Cardiac muscle cell (in vitro differentiated cells and primary cell): ENCODE measurements around the gene AGPAT4. TPM values are rescaled to one million over a fixed set of nuclear protein-coding genes. Genes with fewer than 3 reads are reported as not detected.
"Not testable (repeated sequence)": the region's sequence is repeated elsewhere in the genome, so short reads cannot be mapped to it uniquely, and the experiment has no call there.

ENCODE experiments used
- DNase-seq, 2 donors: peaks; one replicate each; pipeline versions ENCODE4 v3.0.0 to v3.0.0-alpha.2; 2010 to 2017; ENCODE audit warnings: low read depth in 1 of 2, low spot score in 1 of 2
- H3K27ac ChIP-seq: fragments of 200-600 bp; sonication (generic); 2 replicates; pipeline ENCODE4 v1.5.1; 2016
- H3K27me3 ChIP-seq: fragments of 200-600 bp; sonication (generic); 2 replicates; pipeline ENCODE4 v1.6.0; 2016; ENCODE audit warnings: control low read depth
- H3K36me3 ChIP-seq: fragments of 200-600 bp; sonication (generic); 2 replicates; pipeline ENCODE4 v1.5.1; 2016; ENCODE audit warnings: control low read depth
- H3K4me1 ChIP-seq: fragments of 200-600 bp; sonication (generic); 2 replicates; pipeline ENCODE4 v1.8.1; 2017; ENCODE audit warnings: low read depth, mild to moderate bottlenecking, mixed run types
- H3K4me3 ChIP-seq: fragments of 200-600 bp; sonication (generic); 2 replicates; pipeline ENCODE4 v1.5.1; 2016; ENCODE audit warnings: mild to moderate bottlenecking
- H3K9me3 ChIP-seq: fragments of 200-600 bp; sonication (generic); 2 replicates; pipeline ENCODE4 v1.5.1; 2017; ENCODE audit warnings: low read depth, mild to moderate bottlenecking, control low read depth
- polyA plus RNA-seq: library from polyadenylated mRNA; unstranded; fragments of >200 nt; fragmentation: Nextera tagmentation; extraction: Ambion mirVana; gene quantifications from 2 replicates; pipeline ENCODE4 v1.2.1, GENCODE V29; 2016
- total RNA-seq: library from RNA; depleted of rRNA; stranded (reverse); fragments of >200 nt; gene quantifications from 2 replicates; pipeline ENCODE4 v1.2.3, GENCODE V29; 2016
- TF ChIP-seq, protein P1 (sequence below): IDR thresholded peaks from 2 replicates; pipeline ENCODE4 v1.5.1; 2012; ENCODE audit warnings: low read depth, mild to moderate bottlenecking, low read length

The AGPAT4 gene
- total and polyA plus RNA-seq, 2 experiments from 2014 or later = 13.9 to 17.7 TPM

DNA sequence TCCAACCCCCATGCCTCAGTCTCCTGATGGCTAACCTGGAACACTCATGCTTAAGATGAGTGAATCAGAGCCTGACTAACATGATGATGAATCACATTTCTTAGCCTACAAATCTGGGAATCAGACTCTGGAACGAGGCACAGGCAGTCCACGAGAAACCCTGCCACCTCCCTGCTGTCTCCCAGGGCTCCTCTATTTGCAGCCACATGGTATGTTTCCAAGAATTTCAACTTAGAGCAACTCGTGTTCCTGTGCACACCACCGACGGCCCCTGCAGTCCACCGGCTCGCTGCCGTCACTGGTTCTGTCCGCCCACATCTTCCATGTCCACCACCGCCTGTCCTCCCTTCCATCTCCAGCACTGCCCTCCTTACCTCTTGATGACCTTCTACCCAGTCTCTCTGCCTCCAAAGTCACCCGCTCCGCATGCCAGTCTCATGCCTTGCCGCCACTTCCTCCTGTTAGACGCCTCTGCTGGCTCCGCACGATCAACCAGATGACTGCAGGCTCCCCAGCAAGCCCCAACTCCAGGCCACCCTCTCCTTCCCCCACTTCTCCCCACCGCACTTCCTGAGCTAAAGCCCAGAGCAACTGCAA, 87.6 kb downstream of the AGPAT4 start:
- Histone ChIP-seq H3K27me3 (no peaks in the 10 kb centered on the region), H3K4me3 (no peak overlapping the region), H3K36me3 (no peaks in the 10 kb centered on the region), H3K4me1 (no peaks in the 10 kb centered on the region), H3K27ac (no peak overlapping the region), H3K9me3 (no peaks in the 10 kb centered on the region)
- peak in 1 of 2 donors; percentile 70 for DNase-seq
- TF ChIP-seq, protein P1, sequence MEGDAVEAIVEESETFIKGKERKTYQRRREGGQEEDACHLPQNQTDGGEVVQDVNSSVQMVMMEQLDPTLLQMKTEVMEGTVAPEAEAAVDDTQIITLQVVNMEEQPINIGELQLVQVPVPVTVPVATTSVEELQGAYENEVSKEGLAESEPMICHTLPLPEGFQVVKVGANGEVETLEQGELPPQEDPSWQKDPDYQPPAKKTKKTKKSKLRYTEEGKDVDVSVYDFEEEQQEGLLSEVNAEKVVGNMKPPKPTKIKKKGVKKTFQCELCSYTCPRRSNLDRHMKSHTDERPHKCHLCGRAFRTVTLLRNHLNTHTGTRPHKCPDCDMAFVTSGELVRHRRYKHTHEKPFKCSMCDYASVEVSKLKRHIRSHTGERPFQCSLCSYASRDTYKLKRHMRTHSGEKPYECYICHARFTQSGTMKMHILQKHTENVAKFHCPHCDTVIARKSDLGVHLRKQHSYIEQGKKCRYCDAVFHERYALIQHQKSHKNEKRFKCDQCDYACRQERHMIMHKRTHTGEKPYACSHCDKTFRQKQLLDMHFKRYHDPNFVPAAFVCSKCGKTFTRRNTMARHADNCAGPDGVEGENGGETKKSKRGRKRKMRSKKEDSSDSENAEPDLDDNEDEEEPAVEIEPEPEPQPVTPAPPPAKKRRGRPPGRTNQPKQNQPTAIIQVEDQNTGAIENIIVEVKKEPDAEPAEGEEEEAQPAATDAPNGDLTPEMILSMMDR = no peak

DNA sequence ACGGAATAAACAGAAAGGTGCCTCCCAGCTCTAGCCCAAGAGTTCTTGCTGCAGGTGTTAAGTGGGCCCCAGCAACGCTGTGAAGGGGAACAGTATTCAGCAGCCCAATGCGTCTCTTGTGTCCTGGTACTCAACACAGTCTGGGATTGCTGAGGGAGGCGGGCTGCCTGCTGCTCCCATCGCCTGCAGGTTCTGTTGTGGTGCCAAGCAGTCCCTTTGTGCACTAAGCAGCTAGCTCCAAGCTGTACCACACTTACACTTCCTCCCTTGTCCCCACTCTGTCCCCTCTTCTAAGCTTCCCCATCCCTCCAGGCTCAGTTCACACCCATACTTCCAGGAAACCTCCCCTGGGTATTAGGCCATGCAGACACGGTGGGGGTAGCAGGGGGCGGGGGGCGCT, 92.7 kb downstream of the AGPAT4 start:
- DNase-seq = no peak
- TF ChIP-seq, protein P1 = no peak
- no peaks in the 10 kb centered on the region for H3K27me3 ChIP-seq
- no peak overlapping the region for H3K4me3 ChIP-seq
- no peaks in the 10 kb centered on the region for H3K4me1 ChIP-seq
- no peaks in the 10 kb centered on the region for H3K36me3 ChIP-seq
- H3K9me3 ChIP-seq = no peaks in the 10 kb centered on the region
- no peak overlapping the region for H3K27ac ChIP-seq

DNA sequence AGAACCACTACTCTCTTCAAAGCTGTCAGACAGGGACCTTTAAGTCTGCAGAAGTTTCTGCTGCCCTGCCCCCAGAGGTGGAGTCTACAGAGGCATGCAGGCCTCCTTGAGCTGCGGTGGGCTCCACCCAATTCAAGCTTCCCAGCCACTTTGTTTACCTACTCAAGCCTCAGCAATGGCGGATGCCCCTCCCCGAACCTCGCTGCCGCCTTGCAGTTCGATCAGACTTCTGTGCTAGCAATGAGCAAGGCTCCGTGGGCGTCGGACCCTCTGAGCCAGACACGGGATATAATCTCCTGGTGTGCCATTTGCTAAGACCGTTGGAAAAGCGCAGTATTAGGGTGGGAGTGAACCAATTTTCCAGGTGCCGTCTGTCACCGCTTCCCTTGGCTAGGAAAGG, 95.7 kb downstream of the AGPAT4 start:
- DNase-seq, H3K4me3 ChIP-seq, H3K36me3 ChIP-seq, H3K9me3 ChIP-seq, H3K27ac ChIP-seq, H3K4me1 ChIP-seq, H3K27me3 ChIP-seq: not testable (repeated sequence)

DNA sequence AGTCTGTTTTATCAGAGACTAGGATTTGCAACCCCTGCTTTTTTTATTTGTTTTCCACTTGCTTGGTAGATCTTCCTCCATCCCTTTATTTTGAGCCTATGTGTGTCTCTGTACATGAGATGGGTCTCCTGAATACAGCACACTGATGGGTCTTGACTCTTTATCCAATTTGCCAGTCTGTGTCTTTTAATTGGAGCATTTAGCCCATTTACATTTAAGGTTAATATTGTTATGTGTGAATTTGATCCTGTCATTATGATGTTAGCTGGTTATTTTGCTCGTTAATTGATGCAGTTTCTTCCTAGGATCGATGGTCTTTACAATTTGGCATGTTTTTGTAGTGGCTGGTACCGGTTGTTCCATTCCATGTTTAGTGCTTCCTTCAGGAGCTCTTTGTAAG, 97.4 kb downstream of the AGPAT4 start:
- not testable (repeated sequence) for H3K36me3 ChIP-seq, H3K27me3 ChIP-seq, H3K9me3 ChIP-seq, H3K4me3 ChIP-seq, H3K27ac ChIP-seq, DNase-seq, H3K4me1 ChIP-seq

DNA sequence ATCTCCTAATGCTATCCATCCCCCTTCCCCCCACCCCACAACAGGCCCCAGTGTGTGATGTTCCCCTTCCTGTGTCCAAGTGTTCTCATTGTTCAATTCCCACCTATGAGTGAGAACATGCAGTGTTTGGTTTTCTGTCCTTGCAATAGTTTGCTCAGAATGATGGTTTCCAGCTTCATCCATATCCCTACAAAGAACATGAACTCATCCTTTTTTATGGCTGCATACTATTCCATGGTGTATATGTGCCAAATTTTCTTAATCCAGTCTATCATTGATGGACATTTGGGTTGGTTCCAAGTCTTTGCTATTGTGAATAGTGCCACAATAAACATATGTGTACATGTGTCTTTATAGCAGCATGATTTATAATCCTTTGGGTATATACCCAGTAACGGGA, 101.1 kb downstream of the AGPAT4 start:
- H3K4me3 ChIP-seq, DNase-seq, H3K27ac ChIP-seq, H3K27me3 ChIP-seq, H3K36me3 ChIP-seq, H3K4me1 ChIP-seq, H3K9me3 ChIP-seq: not testable (repeated sequence)

DNA sequence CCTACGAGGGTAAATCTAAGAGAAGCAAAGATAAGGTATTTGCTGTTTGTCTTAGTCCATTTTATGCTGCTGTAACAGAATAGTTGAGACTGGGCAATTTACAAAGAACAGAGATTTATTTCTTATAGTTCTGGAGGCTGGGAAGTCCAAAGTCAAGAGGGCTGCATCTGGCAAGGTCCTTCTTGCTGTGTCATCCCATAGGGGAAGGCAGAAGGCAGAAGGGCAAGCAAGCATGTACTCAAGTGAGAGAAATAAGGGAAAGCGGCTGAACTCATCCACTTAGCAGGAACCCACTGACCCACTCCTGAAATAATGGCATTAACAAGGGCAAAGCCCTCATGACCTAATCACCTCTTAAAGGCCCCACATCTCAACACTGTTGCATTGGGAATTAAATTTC, 102.7 kb downstream of the AGPAT4 start:
- Histone ChIP-seq H3K4me3 (no peak overlapping the region), H3K36me3 (no peaks in the 10 kb centered on the region), H3K27ac (no peak overlapping the region), H3K4me1 (no peaks in the 10 kb centered on the region), H3K27me3 (no peaks in the 10 kb centered on the region), H3K9me3 (no peaks in the 10 kb centered on the region)
- no peak for DNase-seq
- TF ChIP-seq, protein P1 = no peak

DNA sequence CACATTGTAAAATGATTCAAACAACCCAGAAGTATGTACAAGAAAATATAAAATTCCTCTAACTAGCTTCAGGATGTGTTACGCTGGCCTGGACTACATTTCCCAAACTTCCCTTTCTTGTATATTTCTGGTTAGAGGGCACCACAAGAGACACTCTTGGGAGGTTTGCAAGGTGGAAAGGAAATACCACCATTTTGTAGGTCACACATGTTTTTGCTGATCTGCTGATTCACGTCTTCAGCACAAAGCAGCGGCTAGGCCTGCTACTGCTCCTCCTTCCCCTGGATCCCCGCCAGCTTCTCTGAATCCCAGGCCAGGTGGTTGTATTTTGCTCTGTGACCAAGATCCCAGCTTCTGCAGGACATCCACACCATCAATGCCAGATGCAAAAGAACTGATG, 104.2 kb downstream of the AGPAT4 start:
- Histone ChIP-seq H3K27me3 (no peaks in the 10 kb centered on the region), H3K9me3 (no peaks in the 10 kb centered on the region), H3K4me3 (no peak overlapping the region), H3K27ac (no peak overlapping the region), H3K36me3 (peaks cover 5% of the 10 kb centered on the region), H3K4me1 (no peaks in the 10 kb centered on the region)
- peak in 1 of 2 donors; percentile 52 for DNase-seq
- TF ChIP-seq, protein P1 = no peak
